DMS153 treated with DMSO at 0.1 percent for 48 hours (cell line): ENCODE data around the gene NT5C1B.

Experiments
- DNase-seq: peaks from one replicate; lab custom pipeline; 2025; ENCODE audit not compliant: unreplicated experiment; lab: John Stamatoyannopoulos, UW

NT5C1B gene

GRCh38 chr2:18517386-18517785, 72.0 kb downstream of the NT5C1B start:
- DNase-seq, result no peak

- DNase-seq, result no peak
Measured at GRCh38 chr2:18516112-18516511, 73.3 kb downstream of the NT5C1B start.

- DNase-seq, result no peak
Measured at GRCh38 chr2:18514526-18515461, 74.6 kb downstream of the NT5C1B start.
